GM23248 (cell line): Measurements from ENCODE around the gene CEP41.

Experiments used
- EZH2 ChIP-seq: fragments of 200-600 bp; sonication (generic); IDR thresholded peaks from 2 replicates; pipeline ENCODE4 v1.6.1; 2018; ENCODE audit warnings: antibody characterized with exemption, mild to moderate bottlenecking; ENCODE audit not compliant: insufficient read depth, poor library complexity, severe bottlenecking
- EZH2phosphoT487 ChIP-seq: fragments of 200-600 bp; sonication (generic); IDR thresholded peaks from 2 replicates; pipeline ENCODE4 v1.6.1; 2018; ENCODE audit warnings: antibody characterized with exemption, moderate library complexity, mild to moderate bottlenecking, low read depth; ENCODE audit not compliant: insufficient read depth

DNA sequence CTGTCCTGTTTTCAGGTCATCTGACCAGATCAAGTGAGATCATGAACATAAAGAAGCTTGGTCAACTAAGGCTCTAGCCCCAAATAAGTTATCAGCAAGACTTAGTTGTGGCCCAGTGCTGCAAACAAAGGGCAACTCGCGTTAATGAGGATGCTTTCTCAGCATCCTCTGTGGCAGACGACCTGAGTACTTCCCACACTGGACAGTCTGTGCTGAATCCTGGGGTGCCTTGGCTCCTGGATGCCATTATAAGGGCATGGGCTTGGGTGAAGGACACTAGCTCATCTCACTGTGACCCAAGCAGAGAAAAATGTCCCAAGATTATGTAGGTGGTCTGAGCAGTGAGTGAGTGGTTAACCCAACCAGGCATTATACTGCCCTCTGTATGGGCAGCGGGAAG lies 82.3 kb downstream of the CEP41 start:
- TF ChIP-seq EZH2 (no peak), EZH2phosphoT487 (no peak)
